Measurements from ENCODE around the gene RXRB.

Gene RXRB

DNA sequence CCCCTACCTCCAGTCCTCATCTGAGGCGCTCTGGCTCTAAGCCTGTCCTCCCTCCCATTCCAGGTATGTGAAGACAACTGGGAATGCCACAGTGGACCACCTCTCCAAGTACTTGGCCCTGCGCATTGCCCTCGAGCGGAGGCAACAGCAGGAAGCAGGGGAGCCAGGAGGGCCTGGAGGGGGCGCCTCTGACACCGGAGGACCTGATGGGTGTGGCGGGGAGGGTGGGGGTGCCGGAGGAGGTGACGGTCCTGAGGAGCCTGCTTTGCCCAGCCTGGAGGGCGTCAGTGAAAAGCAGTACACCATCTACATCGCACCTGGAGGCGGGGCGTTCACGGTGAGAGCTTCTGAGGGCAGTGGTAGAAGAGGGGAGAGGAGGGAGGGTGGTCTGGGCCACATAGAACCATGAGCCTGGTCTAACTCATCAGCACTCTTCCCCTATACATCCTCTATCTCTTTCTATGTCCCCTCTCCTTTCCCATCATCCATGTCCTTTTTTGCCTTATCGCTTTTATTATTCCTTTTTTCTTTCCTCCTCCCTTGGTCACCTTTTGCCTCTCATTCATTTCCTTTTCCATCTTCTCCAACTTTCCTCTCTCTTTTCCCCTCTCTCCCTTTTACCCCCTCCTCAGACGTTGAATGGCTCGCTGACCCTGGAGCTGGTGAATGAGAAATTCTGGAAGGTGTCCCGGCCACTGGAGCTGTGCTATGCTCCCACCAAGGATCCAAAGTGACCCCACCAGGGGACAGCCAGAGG is 11.4 kb upstream of the RXRB start:
- TF ChIP-seq, protein P1, sequence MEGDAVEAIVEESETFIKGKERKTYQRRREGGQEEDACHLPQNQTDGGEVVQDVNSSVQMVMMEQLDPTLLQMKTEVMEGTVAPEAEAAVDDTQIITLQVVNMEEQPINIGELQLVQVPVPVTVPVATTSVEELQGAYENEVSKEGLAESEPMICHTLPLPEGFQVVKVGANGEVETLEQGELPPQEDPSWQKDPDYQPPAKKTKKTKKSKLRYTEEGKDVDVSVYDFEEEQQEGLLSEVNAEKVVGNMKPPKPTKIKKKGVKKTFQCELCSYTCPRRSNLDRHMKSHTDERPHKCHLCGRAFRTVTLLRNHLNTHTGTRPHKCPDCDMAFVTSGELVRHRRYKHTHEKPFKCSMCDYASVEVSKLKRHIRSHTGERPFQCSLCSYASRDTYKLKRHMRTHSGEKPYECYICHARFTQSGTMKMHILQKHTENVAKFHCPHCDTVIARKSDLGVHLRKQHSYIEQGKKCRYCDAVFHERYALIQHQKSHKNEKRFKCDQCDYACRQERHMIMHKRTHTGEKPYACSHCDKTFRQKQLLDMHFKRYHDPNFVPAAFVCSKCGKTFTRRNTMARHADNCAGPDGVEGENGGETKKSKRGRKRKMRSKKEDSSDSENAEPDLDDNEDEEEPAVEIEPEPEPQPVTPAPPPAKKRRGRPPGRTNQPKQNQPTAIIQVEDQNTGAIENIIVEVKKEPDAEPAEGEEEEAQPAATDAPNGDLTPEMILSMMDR (IDR thresholded peaks at IDR 0.05; ENCODE audit: low read length, missing control alignments), result no peak
- H3K4me3 ChIP-seq (replicated peaks; ENCODE audit: low read depth, low read length), result no peak overlapping the region
- no peak for DNase-seq (ENCODE audit: low read depth)

DNA sequence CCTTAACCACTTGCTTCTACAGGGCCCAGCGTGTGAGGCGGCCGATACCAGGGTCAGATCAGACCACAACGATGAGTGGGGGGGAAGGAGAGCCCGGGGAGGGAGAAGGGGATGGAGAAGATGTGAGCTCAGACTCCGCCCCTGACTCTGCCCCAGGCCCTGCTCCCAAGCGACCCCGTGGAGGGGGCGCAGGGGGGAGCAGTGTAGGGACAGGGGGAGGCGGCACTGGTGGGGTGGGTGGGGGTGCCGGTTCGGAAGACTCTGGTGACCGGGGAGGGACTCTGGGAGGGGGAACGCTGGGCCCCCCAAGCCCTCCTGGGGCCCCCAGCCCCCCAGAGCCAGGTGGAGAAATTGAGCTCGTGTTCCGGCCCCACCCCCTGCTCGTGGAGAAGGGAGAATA is 10.7 kb upstream of the RXRB start:
- no peak for DNase-seq (ENCODE audit: low read depth)
- no peak overlapping the region for H3K4me3 ChIP-seq (replicated peaks; ENCODE audit: low read depth, low read length)
- TF ChIP-seq, protein P1 (IDR thresholded peaks at IDR 0.05; ENCODE audit: low read length, missing control alignments), result no peak

DNA sequence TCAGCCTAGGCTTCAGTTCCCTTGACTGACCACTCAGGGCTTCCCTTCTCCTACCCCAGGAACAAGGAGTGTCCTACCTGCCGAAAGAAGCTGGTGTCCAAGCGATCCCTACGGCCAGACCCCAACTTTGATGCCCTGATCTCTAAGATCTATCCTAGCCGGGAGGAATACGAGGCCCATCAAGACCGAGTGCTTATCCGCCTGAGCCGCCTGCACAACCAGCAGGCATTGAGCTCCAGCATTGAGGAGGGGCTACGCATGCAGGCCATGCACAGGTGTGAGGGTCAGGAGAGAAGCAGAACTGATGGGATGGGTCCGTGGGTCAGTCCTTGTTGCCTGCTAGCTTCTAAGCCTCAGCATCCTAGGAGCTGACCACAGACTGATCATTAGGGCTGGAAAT is 9.4 kb upstream of the RXRB start:
- no peak overlapping the region for H3K4me3 ChIP-seq (replicated peaks; ENCODE audit: low read depth, low read length)
- no peak for DNase-seq (ENCODE audit: low read depth)
- TF ChIP-seq, protein P1 (IDR thresholded peaks at IDR 0.05; ENCODE audit: low read length, missing control alignments), result no peak

DNA sequence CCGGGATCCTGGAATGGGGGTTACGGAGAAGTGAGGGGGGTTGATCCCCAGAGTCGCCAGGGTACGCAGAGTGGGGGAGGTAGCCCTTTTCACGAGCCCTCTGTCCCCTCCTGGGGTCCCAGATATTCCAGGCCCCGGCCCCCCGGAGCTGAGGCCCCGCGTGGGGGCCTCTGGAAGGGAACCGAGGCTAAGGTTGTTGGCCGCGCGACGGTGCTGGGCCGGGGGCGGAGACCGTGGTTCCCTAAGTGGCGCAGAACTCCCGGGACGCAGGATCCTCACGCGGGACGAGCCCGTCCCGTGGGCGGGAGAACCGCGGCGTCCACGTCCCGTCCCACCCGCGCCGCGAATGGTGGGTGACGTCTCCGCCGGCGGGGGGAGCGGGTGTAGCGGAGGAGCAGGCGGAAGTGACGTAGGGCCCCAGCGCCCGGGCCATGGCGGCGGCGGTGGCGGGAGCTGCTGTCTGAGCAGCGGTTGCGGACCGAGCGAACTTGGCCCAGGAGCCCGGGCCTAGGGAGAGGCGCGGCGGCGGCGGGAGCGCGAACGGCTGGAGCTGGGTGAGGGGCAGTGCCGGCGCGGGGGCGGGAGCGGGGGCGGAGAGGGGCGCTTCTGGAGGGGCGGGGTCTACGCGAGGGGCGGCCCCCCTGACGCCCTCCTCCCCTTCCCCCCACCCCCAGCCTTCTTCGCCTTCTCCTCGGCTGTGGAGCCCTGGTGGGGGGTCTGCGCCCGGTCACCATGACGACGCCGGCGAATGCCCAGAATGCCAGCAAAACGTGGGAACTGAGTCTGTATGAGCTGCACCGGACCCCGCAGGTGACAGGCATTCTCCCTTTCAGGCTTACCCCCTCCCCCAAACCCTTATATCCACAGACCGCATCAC is 7.9 kb upstream of the RXRB start, which contains the start of gene RING1:
RING1 (plus strand) TSS at position 410 of the 877 bp plus-strand sequence; CDS start at position 733, 323 bp downstream.
- peak; percentile 73 for DNase-seq (ENCODE audit: low read depth)
- H3K4me3 ChIP-seq (replicated peaks; ENCODE audit: low read depth, low read length), result peak within 1 kb of the TSS; percentile 89
- TF ChIP-seq, protein P1 (IDR thresholded peaks at IDR 0.05; ENCODE audit: low read length, missing control alignments), result no peak

DNA sequence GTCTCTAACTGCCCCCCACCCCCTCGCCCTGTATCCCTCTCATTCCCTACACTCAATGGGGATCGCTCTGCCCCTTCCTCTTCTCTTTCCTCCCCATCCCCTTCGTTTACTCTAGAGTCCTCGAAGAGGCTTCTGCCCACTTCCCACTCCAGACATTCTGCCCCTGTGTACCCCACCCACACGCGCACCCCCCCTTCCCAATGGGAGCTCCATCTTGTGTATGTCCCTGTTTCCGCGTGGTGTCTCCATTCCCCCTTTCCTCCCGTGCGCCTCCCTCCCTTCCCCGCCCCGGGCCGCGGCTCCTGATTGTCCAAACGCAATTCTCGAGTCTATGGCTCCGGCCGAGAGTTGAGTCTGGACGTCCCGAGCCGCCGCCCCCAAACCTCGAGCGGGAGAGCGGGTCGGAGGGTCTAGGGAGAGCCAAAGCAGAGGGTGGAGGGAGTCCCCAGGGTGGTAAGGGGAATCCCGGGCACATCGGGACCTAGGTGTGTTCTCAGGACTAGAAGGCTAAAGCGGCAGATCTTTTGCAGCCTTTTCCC is 7.2 kb upstream of the RXRB start:
- DNase-seq (ENCODE audit: low read depth), result peak; percentile 52
- peak overlapping the region; percentile 89 for H3K4me3 ChIP-seq (replicated peaks; ENCODE audit: low read depth, low read length)
- TF ChIP-seq, protein P1 (IDR thresholded peaks at IDR 0.05; ENCODE audit: low read length, missing control alignments), result no peak

DNA sequence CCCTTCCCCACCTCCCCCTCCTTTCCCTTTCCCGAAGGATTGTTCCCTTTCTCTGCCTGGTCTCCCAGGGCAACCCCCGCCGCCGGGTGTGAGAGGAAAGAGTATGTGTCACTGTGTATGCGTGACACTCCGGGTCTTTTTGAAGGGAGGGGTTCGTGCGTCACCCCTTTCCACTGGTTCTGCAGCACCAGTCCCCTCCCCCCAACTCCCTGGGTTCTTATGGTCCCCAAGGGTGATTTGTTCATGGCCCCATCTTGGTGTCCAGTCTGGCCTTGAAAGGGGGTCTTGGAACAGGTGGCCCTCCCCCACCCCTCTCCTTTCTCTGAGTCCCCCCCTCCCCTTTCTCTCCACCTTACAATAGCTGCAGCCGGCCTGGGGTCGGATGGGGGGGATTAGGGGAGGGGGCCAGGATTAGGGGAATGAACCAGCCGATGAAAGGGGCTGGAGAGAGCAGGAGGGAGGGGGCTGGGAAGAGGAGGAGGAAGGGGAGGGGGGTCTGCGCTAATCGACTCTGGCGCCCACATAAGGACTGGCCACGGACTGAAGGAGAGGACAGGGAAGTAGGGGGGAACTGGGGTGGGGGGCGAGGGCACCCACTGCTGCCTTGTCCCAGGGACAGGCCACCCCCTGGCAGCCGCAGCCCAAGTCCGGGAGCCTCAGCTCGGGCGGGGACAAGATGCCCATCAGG is 6.5 kb upstream of the RXRB start:
- DNase-seq (ENCODE audit: low read depth), result peak; percentile 25
- peak overlapping the region; percentile 89 for H3K4me3 ChIP-seq (replicated peaks; ENCODE audit: low read depth, low read length)
- TF ChIP-seq, protein P1 (IDR thresholded peaks at IDR 0.05; ENCODE audit: low read length, missing control alignments), result no peak

Data from fibroblast of pulmonary artery (primary cell).